Ramos (cell line): ENCODE data around the gene LMAN1.

Experiments used
- in situ Hi-C: fragments of 300-500 bp; cut with MboI; formaldehyde crosslinking; loops from one replicate; pipeline ENCODE4 v1.14.3; 2022; ENCODE audit warnings: low sequenced_read_pairs; ENCODE audit not compliant: unreplicated experiment

The LMAN1 gene

DNA sequence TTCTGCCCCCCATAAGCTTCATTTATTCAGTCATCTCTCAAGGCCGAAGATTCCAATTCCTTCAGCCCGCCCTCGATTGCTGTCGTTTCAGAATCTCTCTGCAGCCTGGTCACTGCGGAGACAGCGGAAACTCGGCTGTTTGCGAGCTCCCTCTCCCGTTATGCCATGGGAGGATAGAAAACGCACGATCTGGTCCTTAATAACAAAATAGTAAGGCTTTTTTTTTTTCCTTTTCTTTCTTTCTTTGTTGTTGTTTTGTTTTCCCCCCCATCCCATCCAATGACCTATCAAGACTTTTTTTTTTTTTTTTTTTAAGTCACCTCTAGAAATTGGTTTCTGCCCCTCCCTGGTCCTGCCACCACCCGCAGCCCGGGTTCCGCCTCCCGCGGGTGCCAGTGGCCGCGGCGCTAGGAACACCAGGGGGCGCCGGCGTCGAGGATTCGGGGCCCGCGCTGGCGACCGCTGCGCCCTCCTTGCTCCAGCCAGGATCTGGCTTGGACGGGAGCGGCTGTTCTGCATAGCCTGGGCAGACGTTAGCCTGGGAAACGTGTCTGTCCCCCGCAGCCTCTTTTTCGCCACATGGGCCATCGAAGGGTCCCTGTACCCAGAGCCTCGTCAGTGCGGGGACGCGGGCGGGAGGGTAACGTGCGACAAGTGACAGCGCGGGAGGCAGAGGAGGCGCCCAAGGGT, 50.7 kb downstream of the LMAN1 start:
- in situ Hi-C loops = no loop called here

DNA sequence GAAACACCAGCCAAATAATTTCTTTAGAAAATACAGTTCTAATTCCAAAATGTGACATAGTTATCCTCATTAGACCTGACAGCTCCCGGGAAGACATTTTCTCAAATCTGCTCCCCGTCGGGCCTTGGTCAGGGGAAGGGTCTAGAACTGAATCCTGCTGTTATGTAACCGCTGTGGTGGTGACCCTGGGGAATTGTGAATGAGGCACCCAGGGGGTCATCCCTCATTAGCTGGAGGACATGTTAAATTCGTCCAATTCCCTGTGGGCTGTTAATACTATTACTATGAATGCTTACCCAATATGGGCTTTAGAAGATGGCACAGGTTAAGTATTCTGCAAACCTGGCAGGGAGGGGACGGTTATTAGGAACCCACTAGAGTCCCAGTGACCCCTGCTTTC, 52.4 kb downstream of the LMAN1 start:
- in situ Hi-C loops = no loop called here

DNA sequence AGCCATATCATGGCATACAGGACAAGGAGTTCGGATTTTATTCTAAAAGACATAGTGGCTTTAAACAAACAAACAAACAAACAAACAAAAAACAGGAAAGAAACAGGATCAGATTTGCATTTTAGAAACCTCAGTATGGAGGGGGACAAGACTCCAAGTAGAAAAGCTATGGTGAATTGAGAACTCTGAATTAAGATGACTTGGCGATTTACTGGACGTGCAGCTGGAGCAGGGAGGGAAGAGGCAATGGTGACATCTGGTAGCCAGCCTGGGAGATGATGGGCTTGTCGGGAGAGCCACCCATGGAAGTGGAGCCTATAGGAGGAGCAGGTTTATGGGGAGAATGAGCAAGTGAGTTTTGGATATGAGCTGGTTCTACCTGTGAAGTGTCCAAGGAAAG, 53.8 kb downstream of the LMAN1 start:
- in situ Hi-C loops = no loop called here

DNA sequence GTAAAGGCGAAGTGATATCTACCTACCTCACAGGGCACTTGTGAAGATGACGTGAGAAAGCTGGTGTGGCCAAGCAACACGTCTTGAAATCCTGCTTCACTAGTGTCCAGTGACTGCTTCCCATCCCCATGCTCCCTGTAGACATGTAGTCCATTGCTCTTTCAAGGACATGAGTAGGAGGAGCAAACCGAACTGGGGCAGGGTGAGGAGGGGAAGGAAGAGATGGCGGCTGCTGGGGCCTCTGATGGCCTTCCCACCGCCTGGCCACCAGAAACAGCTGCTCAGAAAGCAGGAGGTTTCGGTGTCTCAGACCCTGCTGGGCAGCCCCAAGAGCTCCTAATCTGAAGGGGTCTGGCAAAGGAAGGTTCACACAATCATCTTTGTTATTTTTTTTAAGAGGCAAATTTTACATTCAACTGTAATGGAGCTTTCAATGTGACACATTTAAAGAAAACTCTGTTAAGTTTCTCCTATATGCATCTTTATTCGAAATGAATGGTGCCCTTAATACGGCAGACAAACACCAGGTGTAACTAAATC, 55.3 kb downstream of the LMAN1 start:
- in situ Hi-C loops = no loop called here

DNA sequence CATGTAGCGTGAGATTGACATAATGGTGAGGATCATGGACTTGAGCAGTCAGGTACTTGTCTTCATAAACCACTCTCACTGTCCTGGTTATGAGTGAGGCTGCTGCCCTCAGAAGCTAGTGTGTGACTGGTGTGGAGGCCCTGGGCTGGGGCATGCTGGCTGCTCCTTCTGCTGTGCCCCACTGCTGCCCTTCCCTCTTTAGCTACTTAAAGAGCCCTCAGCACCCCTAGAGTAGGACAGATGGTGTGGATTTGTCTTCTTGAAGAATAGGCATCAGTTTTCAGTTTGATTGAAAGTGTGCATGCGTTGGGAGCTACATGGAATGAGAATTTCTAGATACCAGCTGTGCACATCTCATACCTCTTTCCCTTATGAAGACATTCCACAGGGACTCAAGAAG, 56.1 kb downstream of the LMAN1 start:
- in situ Hi-C loops = no loop called here

DNA sequence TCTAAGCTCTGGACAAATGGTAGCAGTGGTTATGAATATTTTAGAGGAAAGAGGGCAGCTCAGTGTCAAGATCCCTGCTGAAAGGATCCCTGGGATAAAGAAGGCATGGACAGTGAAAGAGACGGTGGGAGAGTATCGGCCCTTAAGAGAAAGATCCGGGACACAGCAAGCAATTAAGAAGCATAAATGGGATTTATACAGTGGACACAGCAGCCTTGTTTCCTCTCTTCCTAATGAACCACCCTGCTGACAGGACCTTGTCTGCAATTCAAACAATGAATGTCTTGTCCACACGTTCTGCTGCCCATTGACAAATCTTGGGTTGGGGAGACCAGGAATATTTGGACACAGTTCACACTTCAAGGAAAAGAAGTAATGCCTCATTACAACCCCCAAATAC, 57.1 kb downstream of the LMAN1 start:
- in situ Hi-C loops = no loop called here

DNA sequence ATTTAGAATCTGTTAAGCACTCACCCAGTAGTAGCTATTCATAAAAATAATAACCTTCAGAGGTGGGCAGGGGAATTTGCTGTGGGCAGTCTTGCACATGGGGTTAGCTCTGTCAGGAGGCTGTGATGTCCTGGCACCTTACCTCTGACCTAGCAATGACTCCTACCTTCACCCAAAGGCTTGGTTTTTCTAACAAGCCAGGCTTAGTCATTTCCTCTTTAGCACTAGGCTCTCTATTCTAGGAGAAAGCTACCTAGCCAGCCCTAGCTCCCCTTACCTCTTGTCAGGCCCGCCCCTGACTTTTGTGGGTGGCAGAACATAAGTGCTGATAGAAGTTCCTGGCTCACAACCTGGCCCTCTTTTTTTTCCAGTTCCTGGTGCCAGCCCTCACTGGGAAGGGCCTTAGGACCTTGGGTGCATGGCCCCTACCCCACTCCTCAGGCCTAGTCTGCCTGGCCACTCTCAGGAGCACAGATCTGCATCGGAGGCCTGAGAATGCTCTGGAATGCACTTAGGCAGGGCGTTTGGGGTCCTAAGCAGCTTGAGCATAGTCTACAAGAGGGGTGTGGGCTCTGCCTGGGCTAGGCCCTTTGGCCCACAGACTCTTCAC, 58.3 kb downstream of the LMAN1 start:
- in situ Hi-C loops = no loop called here

DNA sequence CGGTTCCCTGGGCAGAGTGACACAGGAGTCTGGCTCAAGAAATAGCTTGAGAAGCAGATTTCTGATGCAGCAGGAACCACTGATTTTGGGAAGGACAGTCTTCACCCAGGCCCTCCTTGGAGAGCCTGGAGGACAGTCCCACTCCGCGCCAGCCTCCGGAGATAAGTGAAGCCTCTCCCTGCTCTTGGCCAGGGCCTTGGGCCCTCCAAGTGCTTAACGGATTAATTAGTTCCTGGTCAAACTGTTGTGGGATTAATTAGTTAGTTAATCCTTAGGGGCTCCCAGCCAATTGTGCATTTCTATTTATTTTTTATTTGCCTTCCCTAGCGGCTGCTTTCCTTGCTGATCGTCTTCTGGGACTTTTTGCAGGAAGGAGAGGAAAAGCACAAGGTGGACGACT, 60.2 kb downstream of the LMAN1 start:
- in situ Hi-C loops = no loop called here

DNA sequence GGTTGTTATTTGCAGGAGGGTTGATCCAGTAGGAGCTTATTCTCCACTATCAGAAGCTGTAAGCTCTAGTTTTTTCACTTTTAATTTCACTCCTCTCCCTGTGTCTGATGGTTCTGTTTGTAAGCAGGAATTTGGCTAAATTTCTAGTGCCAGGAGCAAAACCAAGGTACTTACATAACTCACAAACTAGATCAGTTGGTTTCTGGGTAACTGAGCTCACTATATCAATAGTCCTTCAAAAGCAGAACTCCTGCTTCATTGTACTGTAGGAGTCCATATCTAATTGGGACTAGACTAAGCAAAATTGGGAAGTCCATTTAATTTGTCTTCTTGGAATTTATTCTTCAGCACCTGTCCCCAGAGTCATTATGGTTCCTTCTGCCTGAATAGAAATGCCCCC, 65.7 kb downstream of the LMAN1 start:
- in situ Hi-C loops = no loop called here

DNA sequence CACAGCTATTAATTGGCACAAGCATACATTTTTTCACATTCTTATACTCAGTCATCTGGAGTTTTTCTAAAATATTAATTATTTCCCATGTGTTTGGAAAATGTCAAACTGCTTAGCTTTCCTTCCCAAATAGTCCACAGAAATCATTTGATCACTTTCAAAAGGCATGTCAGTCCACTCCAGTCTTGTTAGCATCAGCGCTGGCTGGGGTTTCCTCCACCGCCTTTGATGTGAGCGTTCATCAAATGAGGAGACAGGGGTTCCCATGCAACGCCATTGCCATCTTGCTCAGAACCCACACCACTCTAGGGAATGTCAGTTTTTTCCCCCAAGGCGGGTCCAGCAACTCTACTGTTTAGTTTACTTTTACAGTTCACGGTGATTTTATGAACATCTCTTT, 72.7 kb downstream of the LMAN1 start:
- in situ Hi-C loops = no loop called here

DNA sequence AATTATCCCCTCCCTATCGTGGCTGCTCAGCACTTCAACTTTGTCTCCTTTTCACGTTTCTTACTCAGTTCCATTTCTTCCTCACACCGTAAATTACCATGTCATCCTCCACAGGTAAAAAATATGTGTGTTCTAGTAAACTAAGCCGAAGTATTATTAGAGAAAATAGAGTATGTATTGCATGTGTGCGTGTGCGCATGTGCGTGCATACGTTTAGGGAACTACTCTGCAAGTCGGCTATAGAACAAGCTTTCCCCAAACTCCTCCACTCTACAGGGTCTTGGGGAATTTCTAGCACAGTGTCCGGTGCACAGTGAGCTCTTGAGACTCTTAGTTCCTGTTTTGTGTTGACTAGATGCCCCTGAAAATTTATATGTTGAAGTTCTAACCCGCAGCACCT, 76.7 kb downstream of the LMAN1 start:
- in situ Hi-C loops = no loop called here

DNA sequence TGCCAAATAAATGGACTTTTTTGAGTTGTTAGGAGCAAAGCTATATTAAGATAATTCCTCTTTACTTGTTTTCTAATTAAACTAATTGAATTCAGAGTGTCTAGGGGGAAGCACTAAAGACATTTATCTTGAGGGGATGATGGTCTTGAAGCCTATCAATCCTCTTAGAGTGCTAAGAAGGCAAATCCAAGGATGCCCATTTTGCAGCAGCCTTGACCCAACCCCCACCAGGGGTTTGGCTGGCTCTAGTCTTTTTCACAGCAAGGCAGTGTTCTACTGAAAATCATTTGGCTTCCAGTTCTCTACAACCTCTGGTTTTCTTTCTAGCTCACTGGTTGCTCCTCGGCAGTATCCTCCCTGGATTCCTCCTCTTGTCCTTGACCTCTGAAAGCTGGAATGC, 79.3 kb downstream of the LMAN1 start:
- in situ Hi-C loops = no loop called here

DNA sequence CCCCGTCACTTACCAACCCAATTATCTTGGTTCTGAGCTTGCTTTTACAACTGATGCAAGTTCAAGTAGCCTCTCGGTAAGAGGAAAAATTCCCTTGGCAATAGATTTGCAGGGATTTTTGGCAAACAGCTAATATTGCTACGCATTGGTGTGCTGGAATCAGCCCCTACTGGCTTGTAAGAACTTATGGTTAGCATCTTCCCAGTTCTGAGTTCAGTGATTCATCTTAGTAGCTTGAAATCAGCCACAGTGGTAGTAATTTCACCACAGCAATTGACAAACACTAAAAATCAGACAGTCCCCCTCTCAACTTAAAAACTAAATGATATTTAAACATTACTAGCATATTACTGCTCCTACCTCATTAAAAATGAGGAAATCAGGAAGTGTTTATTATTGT, 79.9 kb downstream of the LMAN1 start:
- in situ Hi-C loops = no loop called here

DNA sequence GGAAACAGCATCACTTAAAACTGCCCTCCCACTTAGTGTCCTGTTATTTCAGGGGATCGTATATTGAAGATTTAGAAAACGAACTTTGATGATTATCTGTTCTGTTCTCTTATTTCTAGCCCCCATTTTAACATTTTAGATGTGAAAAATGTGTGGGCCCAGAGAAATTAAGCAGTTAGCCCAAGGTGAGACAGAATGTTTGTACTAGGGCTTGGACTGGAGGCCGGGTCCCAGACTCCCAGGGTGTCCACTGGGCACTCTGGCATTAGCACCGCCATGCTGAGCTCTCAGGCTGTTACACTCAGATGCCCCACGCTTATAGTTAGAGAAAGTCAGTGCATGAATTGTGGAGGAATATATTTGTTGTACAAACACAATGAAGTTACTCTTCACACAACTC, 80.3 kb downstream of the LMAN1 start:
- in situ Hi-C loops = no loop called here
